ENCODE measurements around the gene KCNIP2.

- no peak for TF ChIP-seq EZH2phosphoT487 (IDR thresholded peaks at IDR 0.05; ENCODE audit: insufficient read depth, low read depth)
- no peak for TF ChIP-seq EZH2 (IDR thresholded peaks at IDR 0.05; ENCODE audit: insufficient read depth, poor library complexity, severe bottlenecking)
These were observed 26.1 kb downstream of the KCNIP2 start for GRCh38 chr10:101817337-101818118.

All from GM23248 (cell line).